Stimulated activated CD4-positive, alpha-beta T cell treated with anti-CD3 and anti-CD28 coated beads, Interleukin-4, amount 100 ng/mL, for 4 hours (primary cell): ENCODE data around the gene OSBP2.

Experiments
- DNase-seq, 2 experiments: peaks; one replicate each; pipeline ENCODE4 v3.0.0-alpha.2; 2020

Gene OSBP2

DNA sequence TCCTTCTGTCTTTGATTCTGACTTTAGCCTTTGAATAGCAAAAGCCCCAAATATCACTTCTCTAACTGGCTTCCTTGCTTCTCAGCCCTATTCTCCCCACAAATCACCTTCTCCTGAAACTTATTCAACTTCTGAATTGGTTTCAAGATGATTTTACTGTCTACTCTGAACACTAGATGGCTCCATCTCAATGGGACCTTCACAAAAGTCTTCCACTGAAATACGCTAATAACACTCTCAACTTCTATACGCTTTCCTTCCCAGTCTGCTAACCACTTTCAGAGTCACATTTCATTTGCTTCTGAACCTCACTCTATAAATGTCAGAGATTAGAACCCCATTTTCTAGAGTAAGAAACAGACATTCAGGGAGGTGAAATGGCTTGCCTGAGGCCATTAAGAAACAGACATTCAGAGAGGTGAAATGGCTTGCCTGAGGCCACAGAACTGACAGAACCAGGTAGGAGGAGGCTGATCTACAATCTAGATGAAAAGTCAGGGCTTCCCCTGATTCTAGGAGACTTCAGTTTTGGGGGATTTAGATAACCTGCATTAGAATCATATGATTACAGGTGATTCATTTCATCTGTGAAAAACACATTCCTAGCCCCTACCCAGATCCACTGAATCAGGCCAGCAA, 253.3 kb downstream of the OSBP2 start:
- DNase-seq: no peak

- DNase-seq: no peak
Observed at GRCh38 chr22:30948930-30949342, 254.3 kb downstream of the OSBP2 start.

- no peak for DNase-seq
Observed at GRCh38 chr22:30949934-30950660, 255.4 kb downstream of the OSBP2 start.

DNA sequence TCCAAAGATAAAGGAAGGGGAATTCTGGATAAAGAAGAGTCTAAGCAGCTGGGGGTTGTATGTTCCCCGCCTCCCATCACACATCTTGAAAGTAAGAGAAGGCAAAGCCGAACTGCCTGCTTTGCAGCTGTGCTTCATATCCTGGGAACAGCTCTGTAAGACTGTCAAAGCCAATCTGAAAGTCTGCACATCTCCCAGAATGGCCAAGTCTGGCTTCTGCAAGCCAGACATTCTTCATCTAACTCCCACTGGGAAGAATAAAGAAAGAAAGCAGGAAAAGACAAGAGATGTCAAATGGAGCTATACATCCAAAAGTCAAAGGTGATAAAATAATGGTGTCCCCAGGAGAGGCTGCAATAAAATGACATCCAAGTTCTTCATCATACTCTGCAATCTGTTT, 258.5 kb downstream of the OSBP2 start:
- DNase-seq: no peak

GRCh38 chr22:30955153-30955552, 260.5 kb downstream of the OSBP2 start:
- no peak for DNase-seq
